ENCODE results near the gene ZNF862. TPM values are rescaled to one million over a fixed set of nuclear protein-coding genes. Genes with fewer than 3 reads are reported as not detected.
A peak's percentile ranks its signal among the peaks of the same experiment; 100 is the strongest.

ZNF862 gene
- total and polyA plus RNA-seq, 2 of the 8 experiments (the other 6 are each of a cell fraction or from before 2014, with no cell fraction given), result 1.8 to 3.9 TPM

- TF ChIP-seq JUND (IDR thresholded peaks at IDR 0.05; ENCODE audit: low read length), result peak; percentile 40; the same call in 1 of the 2 replicates
- TF ChIP-seq ATF2 (IDR thresholded peaks at IDR 0.05; ENCODE audit: low read length), result no peak; the same call in 1 of the 2 replicates
Measured at GRCh38 chr7:149885191-149886017, 47.2 kb downstream of the ZNF862 start (continued).
